Mucosa of stomach (tissue), 1 donor: Measurements from ENCODE around the gene PLXNA4.

Experiments
- H3K27me3 ChIP-seq: one replicate; pipeline ENCODE4 v1.7.0; 2013; ENCODE audit warnings: mild to moderate bottlenecking, low read length; ENCODE audit not compliant: control insufficient read depth, insufficient read depth
- H3K36me3 ChIP-seq: one replicate; pipeline ENCODE4 v1.7.0; 2013; ENCODE audit warnings: low read length; ENCODE audit not compliant: control insufficient read depth, insufficient read depth
- H3K4me1 ChIP-seq: one replicate; pipeline ENCODE4 v1.7.0; 2013; ENCODE audit warnings: mild to moderate bottlenecking, low read length; ENCODE audit not compliant: control insufficient read depth, insufficient read depth
- H3K4me3 ChIP-seq: one replicate; pipeline ENCODE4 v1.7.0; 2013; ENCODE audit warnings: low read length
- H3K9ac ChIP-seq: one replicate; pipeline ENCODE4 v1.7.0; 2013; ENCODE audit warnings: mild to moderate bottlenecking, low read length, moderate library complexity
- H3K9me3 ChIP-seq: one replicate; pipeline ENCODE4 v1.7.0; 2013; ENCODE audit warnings: mild to moderate bottlenecking, low read length, moderate library complexity; ENCODE audit not compliant: control insufficient read depth
- donor health status: Pancreatic carcinoma.

PLXNA4 gene

DNA sequence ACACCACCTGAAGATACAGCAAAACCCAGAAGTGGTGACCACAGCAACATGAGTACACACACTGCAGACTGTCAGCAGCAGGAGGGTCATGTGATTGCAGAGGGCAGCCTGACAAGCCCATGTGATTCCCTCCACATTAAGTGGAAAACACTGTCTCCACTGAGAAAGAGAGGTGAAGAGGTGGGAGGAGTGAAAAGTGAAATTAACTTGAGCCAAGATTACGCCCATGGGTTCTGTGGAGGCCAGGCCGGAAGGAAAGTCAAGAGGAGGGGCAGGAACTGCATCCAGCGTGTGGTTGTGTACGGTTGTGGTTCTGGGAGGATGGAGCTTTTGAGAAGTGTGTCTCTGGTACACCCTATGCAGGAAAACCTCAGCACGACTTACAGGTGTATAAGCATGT, 138.5 kb downstream of the PLXNA4 start:
- Histone ChIP-seq H3K36me3 (no peaks in the 10 kb centered on the region), H3K9me3 (no peaks in the 10 kb centered on the region), H3K4me1 (no peaks in the 10 kb centered on the region), H3K4me3 (no peak overlapping the region), H3K27me3 (no peaks in the 10 kb centered on the region), H3K9ac (no peak overlapping the region)

- Histone ChIP-seq H3K4me1 (no peaks in the 10 kb centered on the region), H3K36me3 (no peaks in the 10 kb centered on the region), H3K9ac (no peak overlapping the region), H3K4me3 (no peak overlapping the region), H3K9me3 (no peaks in the 10 kb centered on the region), H3K27me3 (no peaks in the 10 kb centered on the region)
These were observed 140.1 kb downstream of the PLXNA4 start for GRCh38 chr7:132436121-132436520.

DNA sequence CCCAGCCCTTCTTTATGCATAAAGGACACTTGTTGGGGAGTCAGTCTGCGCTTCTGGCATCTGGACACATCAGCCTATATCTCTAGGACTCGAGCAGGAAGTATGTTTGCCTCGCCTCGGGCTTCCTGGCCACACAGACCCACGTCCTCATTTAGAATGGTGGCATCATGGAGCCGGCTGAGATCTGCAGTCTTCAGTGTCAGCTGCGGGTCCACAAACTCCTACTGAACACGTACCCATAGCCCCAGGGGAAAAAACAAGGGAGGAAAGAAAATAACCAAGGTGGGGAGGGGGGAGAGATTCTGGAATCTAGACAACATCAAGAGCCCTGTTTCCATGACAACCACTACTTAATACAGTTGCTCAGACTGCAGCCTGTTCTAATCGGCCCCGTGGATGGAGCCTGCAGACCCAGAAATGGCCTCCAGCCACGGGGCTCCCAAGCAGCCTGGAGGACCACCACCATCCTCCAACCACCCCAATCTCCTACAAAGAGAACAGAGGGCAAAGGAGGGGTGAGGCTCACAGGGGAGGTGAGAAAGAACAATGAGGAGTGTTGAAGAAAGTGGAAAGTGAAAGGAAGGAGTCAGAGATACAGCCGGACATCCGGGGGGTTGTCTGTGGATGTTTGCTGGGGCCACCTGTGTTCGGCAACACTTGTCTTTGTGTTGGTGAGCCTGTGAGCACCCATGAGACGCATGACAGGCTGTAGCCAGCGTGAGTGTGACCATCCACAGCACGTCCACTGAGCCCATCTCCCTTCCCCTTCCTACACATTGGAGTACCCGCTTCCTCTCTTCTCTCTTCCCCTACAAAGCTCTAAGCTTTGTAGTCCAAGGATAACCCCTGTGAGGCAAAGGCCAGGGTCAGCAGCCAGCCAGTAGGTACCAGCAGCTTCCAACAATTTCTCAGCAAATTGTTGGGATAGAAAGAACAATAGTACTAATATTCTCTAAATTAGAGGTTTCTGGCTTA, 141.0 kb downstream of the PLXNA4 start:
- Histone ChIP-seq H3K4me1 (no peaks in the 10 kb centered on the region), H3K9ac (no peak overlapping the region), H3K36me3 (no peaks in the 10 kb centered on the region), H3K9me3 (no peaks in the 10 kb centered on the region), H3K4me3 (no peak overlapping the region), H3K27me3 (no peaks in the 10 kb centered on the region)

DNA sequence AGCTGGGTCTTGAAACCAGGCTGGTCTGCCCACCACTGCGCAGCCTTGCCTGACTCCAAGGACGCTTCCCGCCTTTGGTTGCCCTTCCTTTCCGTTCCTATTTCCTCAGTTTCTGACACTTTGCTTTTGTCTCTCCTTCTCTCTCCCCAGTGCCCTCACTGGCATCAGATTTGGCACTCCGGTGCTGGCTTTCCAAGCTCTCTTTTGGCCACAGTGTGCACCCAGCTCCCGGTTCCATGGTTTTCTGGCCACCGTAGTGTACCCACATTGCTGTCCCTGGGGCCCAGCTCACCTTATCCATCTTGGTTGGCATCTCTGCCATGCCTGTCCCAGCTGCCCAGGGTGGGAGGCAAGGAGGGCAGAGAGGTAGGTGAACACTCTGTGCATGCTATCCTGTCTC, 142.2 kb downstream of the PLXNA4 start:
- Histone ChIP-seq H3K4me3 (no peak overlapping the region), H3K4me1 (no peaks in the 10 kb centered on the region), H3K9me3 (no peaks in the 10 kb centered on the region), H3K36me3 (no peaks in the 10 kb centered on the region), H3K27me3 (no peaks in the 10 kb centered on the region), H3K9ac (no peak overlapping the region)

DNA sequence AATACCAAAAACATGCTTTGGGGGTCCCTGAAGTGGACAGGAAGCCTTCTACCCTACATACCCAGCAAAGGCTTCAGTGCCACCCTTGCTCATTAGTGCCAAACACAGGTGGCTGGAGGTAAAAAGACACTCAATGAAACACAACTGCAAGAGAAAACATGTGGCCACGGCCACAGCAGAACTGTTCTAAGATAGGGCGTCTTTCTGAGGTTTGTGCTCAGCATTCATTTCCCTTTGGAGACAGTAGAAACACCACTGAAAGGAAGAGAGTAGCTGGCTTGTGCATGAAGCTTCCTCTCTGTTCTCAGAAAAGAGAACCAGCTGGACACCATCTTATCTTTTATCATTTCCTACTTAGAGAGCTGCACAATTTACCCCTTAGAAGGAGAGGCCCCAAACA, 143.0 kb downstream of the PLXNA4 start:
- no peak overlapping the region for H3K4me3 ChIP-seq
- no peaks in the 10 kb centered on the region for H3K36me3 ChIP-seq
- no peaks in the 10 kb centered on the region for H3K4me1 ChIP-seq
- H3K9me3 ChIP-seq = no peaks in the 10 kb centered on the region
- H3K27me3 ChIP-seq = no peaks in the 10 kb centered on the region
- H3K9ac ChIP-seq = no peak overlapping the region

- peaks cover 2% of the 10 kb centered on the region for H3K27me3 ChIP-seq
- H3K4me1 ChIP-seq = no peaks in the 10 kb centered on the region
- H3K9me3 ChIP-seq = no peaks in the 10 kb centered on the region
- no peak overlapping the region for H3K9ac ChIP-seq
- H3K4me3 ChIP-seq = no peak overlapping the region
- H3K36me3 ChIP-seq = no peaks in the 10 kb centered on the region
These were observed 145.1 kb downstream of the PLXNA4 start for GRCh38 chr7:132430861-132431822.

GRCh38 chr7:132430041-132430855, 146.0 kb downstream of the PLXNA4 start:
- Histone ChIP-seq H3K27me3 (peaks cover 2% of the 10 kb centered on the region), H3K36me3 (no peaks in the 10 kb centered on the region), H3K4me3 (no peak overlapping the region), H3K9ac (no peak overlapping the region), H3K9me3 (no peaks in the 10 kb centered on the region), H3K4me1 (no peaks in the 10 kb centered on the region)

GRCh38 chr7:132429181-132429580, 147.1 kb downstream of the PLXNA4 start:
- no peak overlapping the region for H3K9ac ChIP-seq
- no peak overlapping the region for H3K4me3 ChIP-seq
- H3K4me1 ChIP-seq = no peaks in the 10 kb centered on the region
- peaks cover 2% of the 10 kb centered on the region for H3K27me3 ChIP-seq
- H3K9me3 ChIP-seq = no peaks in the 10 kb centered on the region
- no peaks in the 10 kb centered on the region for H3K36me3 ChIP-seq

DNA sequence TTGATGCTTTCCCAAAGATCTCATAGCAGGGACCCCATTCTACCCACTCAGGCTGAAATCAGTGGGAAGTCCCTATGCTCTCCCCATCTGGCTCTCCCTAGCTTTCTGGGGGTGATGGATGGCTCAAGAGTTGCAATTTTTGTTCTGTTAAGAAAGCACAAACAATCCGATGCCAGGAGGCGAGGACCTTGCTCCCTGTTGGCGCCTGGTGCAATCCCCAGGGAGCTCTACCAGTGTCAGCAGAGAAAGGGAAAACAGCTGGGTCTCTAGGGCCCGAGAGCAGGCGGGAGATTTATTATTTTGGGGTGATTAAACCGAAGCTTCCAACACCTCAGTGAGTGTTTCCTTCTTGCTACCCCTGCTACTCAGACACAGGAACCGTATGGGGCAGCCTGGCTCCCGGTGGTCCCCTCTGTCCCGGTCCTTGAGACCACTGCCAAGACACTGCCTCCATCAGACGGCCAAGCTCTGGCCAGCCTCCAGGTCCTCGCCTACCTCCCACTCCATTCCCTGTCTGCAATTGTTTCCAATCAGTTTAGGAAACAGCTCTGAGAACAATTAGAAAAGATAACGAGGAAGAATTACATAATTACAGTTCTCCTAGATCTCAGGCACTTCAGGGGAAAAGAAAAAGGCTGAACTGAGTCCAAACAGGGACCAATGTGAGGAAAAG, 147.9 kb downstream of the PLXNA4 start:
- Histone ChIP-seq H3K4me1 (no peaks in the 10 kb centered on the region), H3K4me3 (no peak overlapping the region), H3K27me3 (peaks cover 2% of the 10 kb centered on the region), H3K9ac (no peak overlapping the region), H3K9me3 (no peaks in the 10 kb centered on the region), H3K36me3 (no peaks in the 10 kb centered on the region)

GRCh38 chr7:132425942-132426341, 150.3 kb downstream of the PLXNA4 start:
- Histone ChIP-seq H3K4me1 (no peaks in the 10 kb centered on the region), H3K4me3 (no peak overlapping the region), H3K9ac (no peak overlapping the region), H3K27me3 (peaks cover 2% of the 10 kb centered on the region), H3K9me3 (no peaks in the 10 kb centered on the region), H3K36me3 (no peaks in the 10 kb centered on the region)
